Measurements from ENCODE around the gene MPDU1.

MPDU1 gene

DNA sequence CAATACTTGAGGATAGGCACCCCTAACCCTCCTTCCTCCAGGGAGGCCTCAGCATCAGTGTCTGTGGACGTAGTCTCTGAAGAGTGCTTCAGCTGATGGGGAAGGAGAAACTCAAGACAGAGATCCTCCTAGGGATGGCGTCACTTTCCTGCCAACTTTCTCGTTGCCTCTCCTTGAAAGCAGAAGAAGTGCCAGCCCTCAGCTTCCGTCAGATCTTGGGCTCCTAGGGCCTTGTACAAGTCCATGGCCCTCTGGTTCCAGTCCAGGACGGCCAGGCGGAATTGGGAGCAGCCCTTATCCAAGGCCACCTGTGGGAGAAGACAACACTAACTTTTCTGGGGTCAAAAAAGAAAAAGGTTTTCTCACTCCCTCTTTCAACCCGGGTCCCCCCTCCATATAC is 42.7 kb downstream of the MPDU1 start:
- H3K27ac ChIP-seq (ENCODE audit: poor library complexity, severe bottlenecking) = no peak overlapping the region
- DNase-seq (ENCODE audit: low spot score) (no peak), ATAC-seq (ENCODE audit: low read depth) (no peak)

DNA sequence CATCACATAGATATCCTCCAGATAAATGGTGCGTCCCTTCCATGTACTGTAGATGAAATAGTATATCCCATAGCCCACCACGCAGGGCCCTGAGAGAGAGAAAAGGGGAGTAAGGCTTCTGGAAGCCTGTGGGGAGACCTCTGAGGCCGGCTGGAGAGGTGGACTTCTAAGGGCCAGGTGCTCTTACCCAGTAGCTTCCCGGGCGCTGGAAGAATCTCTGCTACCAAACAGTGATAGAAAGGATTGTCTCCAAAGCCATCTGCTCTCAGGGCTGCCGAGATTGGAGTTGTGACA is 43.3 kb downstream of the MPDU1 start:
- H3K27me3 ChIP-seq (ENCODE audit: insufficient read depth, poor library complexity, severe bottlenecking) = no peaks in the 10 kb centered on the region
- peak; percentile 6 for ATAC-seq (ENCODE audit: low read depth)
- no peaks in the 10 kb centered on the region for H3K36me3 ChIP-seq (ENCODE audit: low read depth)
- TF ChIP-seq, protein P1, sequence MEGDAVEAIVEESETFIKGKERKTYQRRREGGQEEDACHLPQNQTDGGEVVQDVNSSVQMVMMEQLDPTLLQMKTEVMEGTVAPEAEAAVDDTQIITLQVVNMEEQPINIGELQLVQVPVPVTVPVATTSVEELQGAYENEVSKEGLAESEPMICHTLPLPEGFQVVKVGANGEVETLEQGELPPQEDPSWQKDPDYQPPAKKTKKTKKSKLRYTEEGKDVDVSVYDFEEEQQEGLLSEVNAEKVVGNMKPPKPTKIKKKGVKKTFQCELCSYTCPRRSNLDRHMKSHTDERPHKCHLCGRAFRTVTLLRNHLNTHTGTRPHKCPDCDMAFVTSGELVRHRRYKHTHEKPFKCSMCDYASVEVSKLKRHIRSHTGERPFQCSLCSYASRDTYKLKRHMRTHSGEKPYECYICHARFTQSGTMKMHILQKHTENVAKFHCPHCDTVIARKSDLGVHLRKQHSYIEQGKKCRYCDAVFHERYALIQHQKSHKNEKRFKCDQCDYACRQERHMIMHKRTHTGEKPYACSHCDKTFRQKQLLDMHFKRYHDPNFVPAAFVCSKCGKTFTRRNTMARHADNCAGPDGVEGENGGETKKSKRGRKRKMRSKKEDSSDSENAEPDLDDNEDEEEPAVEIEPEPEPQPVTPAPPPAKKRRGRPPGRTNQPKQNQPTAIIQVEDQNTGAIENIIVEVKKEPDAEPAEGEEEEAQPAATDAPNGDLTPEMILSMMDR (IDR thresholded peaks at IDR 0.05; ENCODE audit: poor library complexity, severe bottlenecking) = no peak
- DNase-seq (ENCODE audit: low spot score) = no peak
- H3K27ac ChIP-seq (ENCODE audit: poor library complexity, severe bottlenecking) = no peak overlapping the region
- no peaks in the 10 kb centered on the region for H3K9me3 ChIP-seq (ENCODE audit: severe bottlenecking)
- H3K4me1 ChIP-seq (ENCODE audit: insufficient read depth, poor library complexity, severe bottlenecking) = no peaks in the 10 kb centered on the region
- H3K4me3 ChIP-seq (ENCODE audit: severe bottlenecking) = peak overlapping the region; percentile 80

More for the DNA sequence above, 42.7 kb downstream of the MPDU1 start:
- H3K27me3 ChIP-seq (ENCODE audit: insufficient read depth, poor library complexity, severe bottlenecking) = no peaks in the 10 kb centered on the region
- H3K9me3 ChIP-seq (ENCODE audit: severe bottlenecking) = no peaks in the 10 kb centered on the region
- H3K4me3 ChIP-seq (ENCODE audit: severe bottlenecking) = no peak overlapping the region
- TF ChIP-seq, protein P1 (IDR thresholded peaks at IDR 0.05; ENCODE audit: poor library complexity, severe bottlenecking) = no peak
- H3K36me3 ChIP-seq (ENCODE audit: low read depth) = no peaks in the 10 kb centered on the region
- H3K4me1 ChIP-seq (ENCODE audit: insufficient read depth, poor library complexity, severe bottlenecking) = no peaks in the 10 kb centered on the region

DNA sequence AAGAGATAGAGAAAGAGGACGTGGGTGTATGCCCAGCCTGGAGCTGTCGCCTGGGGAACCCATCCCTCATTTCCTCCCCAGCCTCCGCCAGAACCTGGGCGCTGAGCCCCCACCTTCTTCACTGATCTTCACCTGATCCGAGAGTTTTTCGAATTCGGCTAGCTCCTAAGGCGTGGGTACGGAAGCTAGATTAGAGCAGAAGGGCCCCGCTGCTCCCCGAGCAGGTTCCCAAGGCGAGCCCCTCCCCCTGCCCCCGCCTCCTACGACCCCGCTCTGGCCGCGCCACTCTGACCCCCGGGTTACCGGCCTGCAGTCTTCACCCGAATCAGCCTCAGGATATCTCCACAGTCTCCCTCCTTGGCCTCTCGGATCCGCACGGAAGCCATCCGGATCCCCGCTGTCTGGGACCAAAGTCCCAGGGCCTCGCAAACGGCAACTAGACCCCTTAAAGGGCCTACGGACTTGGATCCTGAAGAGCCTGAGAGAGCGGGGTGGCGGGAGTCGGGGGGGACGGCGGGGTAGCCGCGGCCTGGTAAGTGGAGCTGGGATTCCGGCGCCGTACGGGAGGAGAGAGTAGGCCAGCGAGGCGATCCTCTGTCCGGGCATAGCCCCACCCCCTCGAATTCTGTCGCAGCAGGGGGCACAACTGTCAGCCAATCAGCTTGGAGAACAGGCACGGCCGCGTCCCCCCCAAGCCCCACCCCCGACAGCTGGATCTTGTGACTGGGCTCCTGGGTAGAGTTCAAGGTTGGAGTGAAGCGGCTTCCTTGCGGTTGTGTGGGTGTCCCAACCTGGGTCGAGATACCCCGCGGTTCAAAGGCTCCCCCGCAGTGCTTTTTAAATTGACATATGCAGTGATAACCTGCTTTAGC is 43.8 kb downstream of the MPDU1 start, which contains the start of gene SAT2:
Gene SAT2, minus strand, starts transcription at position 572 of the 872 bp plus-strand sequence. Its CDS starts 186 bp downstream, at position 386.
- ATAC-seq (ENCODE audit: low read depth) (peak; percentile 91), DNase-seq (ENCODE audit: low spot score) (peak; percentile 87)
- Histone ChIP-seq H3K36me3 (ENCODE audit: low read depth) (no peaks in the 10 kb centered on the region), H3K27me3 (ENCODE audit: insufficient read depth, poor library complexity, severe bottlenecking) (no peaks in the 10 kb centered on the region), H3K27ac (ENCODE audit: poor library complexity, severe bottlenecking) (no peak within 1 kb of the TSS), H3K9me3 (ENCODE audit: severe bottlenecking) (no peaks in the 10 kb centered on the region), H3K4me1 (ENCODE audit: insufficient read depth, poor library complexity, severe bottlenecking) (no peaks in the 10 kb centered on the region), H3K4me3 (ENCODE audit: severe bottlenecking) (peak within 1 kb of the TSS; percentile 80)
- TF ChIP-seq, protein P1 (IDR thresholded peaks at IDR 0.05; ENCODE audit: poor library complexity, severe bottlenecking) = no peak

DNA sequence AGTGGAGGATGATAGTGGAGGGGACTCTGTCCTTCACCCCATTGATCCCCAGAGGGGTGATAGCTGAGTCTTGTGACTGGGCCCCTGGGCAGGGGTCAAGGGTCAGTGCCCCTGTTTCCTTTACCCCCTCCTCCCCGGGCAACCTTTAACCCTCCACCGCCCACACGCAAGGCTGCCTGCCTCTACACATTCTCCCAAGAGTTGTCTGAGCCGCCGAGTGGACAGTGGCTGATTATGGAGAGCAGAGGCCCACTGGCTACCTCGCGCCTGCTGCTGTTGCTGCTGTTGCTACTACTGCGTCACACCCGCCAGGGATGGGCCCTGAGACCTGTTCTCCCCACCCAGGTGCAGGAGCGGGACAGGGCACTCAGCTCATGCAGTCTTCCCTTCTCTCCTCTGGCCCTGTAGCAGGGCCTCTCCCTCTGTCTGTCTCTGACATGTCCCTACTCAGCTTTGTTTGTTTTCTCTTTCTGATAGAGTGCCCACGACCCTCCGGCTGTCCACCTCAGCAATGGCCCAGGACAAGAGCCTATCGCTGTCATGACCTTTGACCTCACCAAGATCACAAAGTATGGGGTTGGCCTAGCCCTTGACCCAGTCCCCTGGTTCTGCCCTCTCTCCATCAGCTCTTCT is 46.4 kb downstream of the MPDU1 start, which contains the start of gene SHBG:
Gene SHBG, plus strand, starts transcription at position 197 of the 633 bp plus-strand sequence. Its CDS starts 38 bp downstream, at position 235.
- no peaks in the 10 kb centered on the region for H3K9me3 ChIP-seq (ENCODE audit: severe bottlenecking)
- no peaks in the 10 kb centered on the region for H3K27me3 ChIP-seq (ENCODE audit: insufficient read depth, poor library complexity, severe bottlenecking)
- H3K4me3 ChIP-seq (ENCODE audit: severe bottlenecking) = no peak within 1 kb of the TSS
- DNase-seq (ENCODE audit: low spot score) (no peak), ATAC-seq (ENCODE audit: low read depth) (no peak)
- no peak within 1 kb of the TSS for H3K27ac ChIP-seq (ENCODE audit: poor library complexity, severe bottlenecking)
- H3K4me1 ChIP-seq (ENCODE audit: insufficient read depth, poor library complexity, severe bottlenecking) = no peaks in the 10 kb centered on the region
- H3K36me3 ChIP-seq (ENCODE audit: low read depth) = no peaks in the 10 kb centered on the region
- TF ChIP-seq, protein P1 (IDR thresholded peaks at IDR 0.05; ENCODE audit: poor library complexity, severe bottlenecking) = no peak
